ENCODE data around the gene RNF169. TPM values are rescaled to one million over a fixed set of nuclear protein-coding genes. Genes with fewer than 3 reads are reported as not detected.
A peak's percentile ranks its signal among the peaks of the same experiment; 100 is the strongest.

Gene RNF169
- total RNA-seq, 6 experiments from 2014 or later: 4.7 to 7.7 (median 6.8) TPM

GRCh38 chr11:74734559-74734925 lies 14.1 kb upstream of the RNF169 start:
- DNase-seq: no peak
- no peak overlapping the region for H3K27ac ChIP-seq
- no peaks in the 10 kb centered on the region for H3K36me3 ChIP-seq
- TF ChIP-seq POLR2A (IDR thresholded peaks at IDR 0.05) (no peak), CTCF (IDR thresholded peaks at IDR 0.05) (no peak)
- WGBS (ENCODE audit: insufficient coverage, low coverage, low lambda C conversion rate, missing lambda C conversion rate): 100% methylated on average over 1 of the region's 1 CpG
- ATAC-seq: no peak
- intact Hi-C loops (cut with DNase I): no loop called here
- H3K4me3 ChIP-seq: no peak overlapping the region
- peaks cover 0 to 6% (median 0%) of the 10 kb centered on the region in 4 donors for H3K9me3 ChIP-seq
- H3K4me1 ChIP-seq: peaks cover 0 to 4% (median 0%) of the 10 kb centered on the region in 4 donors
- H3K27me3 ChIP-seq: no peaks in the 10 kb centered on the region

GRCh38 chr11:74735365-74735928 lies 13.2 kb upstream of the RNF169 start:
- Histone ChIP-seq H3K36me3 (no peaks in the 10 kb centered on the region), H3K27me3 (no peaks in the 10 kb centered on the region), H3K27ac (no peak overlapping the region), H3K4me3 (no peak overlapping the region), H3K9me3 (peaks cover 0 to 6% (median 0%) of the 10 kb centered on the region in 4 donors), H3K4me1 (peaks cover 0 to 4% (median 0%) of the 10 kb centered on the region in 4 donors)
- 89% methylated on average over 6 of the region's 6 CpGs for WGBS (ENCODE audit: insufficient coverage, low coverage, low lambda C conversion rate, missing lambda C conversion rate)
- ATAC-seq (no peak), DNase-seq (no peak)
- intact Hi-C loops (cut with DNase I): no loop called here
- TF ChIP-seq CTCF (IDR thresholded peaks at IDR 0.05) (no peak), POLR2A (IDR thresholded peaks at IDR 0.05) (no peak)

- Histone ChIP-seq H3K9me3 (peaks cover 0 to 6% (median 0%) of the 10 kb centered on the region in 4 donors), H3K4me3 (no peak overlapping the region), H3K4me1 (peaks cover 0 to 4% (median 0%) of the 10 kb centered on the region in 4 donors), H3K27me3 (no peaks in the 10 kb centered on the region), H3K27ac (no peak overlapping the region), H3K36me3 (no peaks in the 10 kb centered on the region)
- intact Hi-C loops (cut with DNase I): no loop called here
- no peak for DNase-seq
- TF ChIP-seq POLR2A (IDR thresholded peaks at IDR 0.05) (no peak), CTCF (IDR thresholded peaks at IDR 0.05) (no peak)
- 80% methylated on average over 2 of the region's 2 CpGs for WGBS (ENCODE audit: insufficient coverage, low coverage, low lambda C conversion rate, missing lambda C conversion rate)
- no peak for ATAC-seq
Measured at GRCh38 chr11:74736031-74736430, 12.6 kb upstream of the RNF169 start.

GRCh38 chr11:74739546-74740270 lies 8.9 kb upstream of the RNF169 start:
- DNase-seq (peak; percentile 60 to 64 (median 60)), ATAC-seq (peak; percentile 98 to 99 (median 98))
- no peak overlapping the region for H3K4me3 ChIP-seq
- 17% methylated on average over 8 of the region's 8 CpGs for WGBS (ENCODE audit: insufficient coverage, low coverage, low lambda C conversion rate, missing lambda C conversion rate)
- H3K27me3 ChIP-seq: no peaks in the 10 kb centered on the region
- no peaks in the 10 kb centered on the region for H3K4me1 ChIP-seq
- H3K36me3 ChIP-seq: no peaks in the 10 kb centered on the region
- TF ChIP-seq POLR2A (IDR thresholded peaks at IDR 0.05) (no peak), CTCF (IDR thresholded peaks at IDR 0.05) (peak; percentile 78 to 91 (median 88))
- intact Hi-C loops (cut with DNase I): no loop called here
- H3K9me3 ChIP-seq: peaks cover 0 to 6% (median 0%) of the 10 kb centered on the region in 4 donors
- H3K27ac ChIP-seq: no peak overlapping the region
